Fibroblast of skin of left quadriceps (primary cell): Measurements from ENCODE around the gene ARHGEF10L.

Experiments
- DNase-seq, 2 experiments: peaks; one replicate each; pipeline ENCODE4 v3.0.0-alpha.2; 2013; ENCODE audit warnings: low read depth in 2 of 2

The ARHGEF10L gene

DNA sequence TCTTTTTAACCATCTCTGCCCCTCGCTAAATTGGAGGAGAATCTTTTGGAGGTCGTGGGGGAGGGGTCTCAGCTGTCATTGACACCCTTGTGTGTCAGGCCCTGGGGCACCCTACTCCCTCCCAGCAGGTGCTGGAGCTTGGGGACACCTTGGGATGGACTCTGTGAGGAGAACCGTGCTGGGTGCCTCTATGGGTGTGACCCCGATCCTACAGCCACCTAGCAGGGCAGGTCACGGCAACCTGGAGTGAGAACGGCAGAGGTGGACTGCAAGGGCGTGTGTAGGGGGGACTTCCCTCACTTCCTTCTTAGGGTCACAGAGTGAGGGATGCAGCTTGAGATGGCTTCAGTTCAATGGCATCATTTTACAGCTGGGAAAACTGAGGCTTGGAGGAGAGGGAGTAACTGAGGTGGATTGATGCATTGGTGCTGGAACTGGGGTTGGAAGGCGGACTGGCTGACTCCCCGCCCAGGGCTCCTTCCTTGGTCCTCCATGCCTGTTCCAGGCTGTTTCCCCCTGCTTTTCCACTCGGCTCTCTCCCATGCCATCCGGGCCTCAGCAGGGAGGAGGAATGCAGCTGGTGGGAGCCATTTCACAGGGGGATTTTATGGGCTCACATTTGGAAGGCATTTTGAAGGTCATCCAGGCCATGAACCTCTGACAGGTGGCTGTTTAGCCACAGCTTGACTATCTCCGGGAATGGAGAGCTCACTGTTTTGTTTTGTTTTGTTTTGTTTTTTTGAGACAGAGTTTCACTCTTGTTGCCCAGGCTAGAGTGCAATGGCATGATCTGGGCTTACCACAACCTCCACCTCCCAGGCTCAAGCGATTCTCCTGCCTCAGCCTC lies 18.8 kb upstream of the ARHGEF10L start:
- DNase-seq: no peak

GRCh38 chr1:17521946-17522612 lies 17.4 kb upstream of the ARHGEF10L start:
- DNase-seq: no peak

GRCh38 chr1:17523321-17524041 lies 16.0 kb upstream of the ARHGEF10L start:
- DNase-seq: no peak

- DNase-seq: no peak
Observed at GRCh38 chr1:17524645-17525044, 14.9 kb upstream of the ARHGEF10L start.

GRCh38 chr1:17525996-17526686 lies 13.4 kb upstream of the ARHGEF10L start:
- DNase-seq: no peak

DNA sequence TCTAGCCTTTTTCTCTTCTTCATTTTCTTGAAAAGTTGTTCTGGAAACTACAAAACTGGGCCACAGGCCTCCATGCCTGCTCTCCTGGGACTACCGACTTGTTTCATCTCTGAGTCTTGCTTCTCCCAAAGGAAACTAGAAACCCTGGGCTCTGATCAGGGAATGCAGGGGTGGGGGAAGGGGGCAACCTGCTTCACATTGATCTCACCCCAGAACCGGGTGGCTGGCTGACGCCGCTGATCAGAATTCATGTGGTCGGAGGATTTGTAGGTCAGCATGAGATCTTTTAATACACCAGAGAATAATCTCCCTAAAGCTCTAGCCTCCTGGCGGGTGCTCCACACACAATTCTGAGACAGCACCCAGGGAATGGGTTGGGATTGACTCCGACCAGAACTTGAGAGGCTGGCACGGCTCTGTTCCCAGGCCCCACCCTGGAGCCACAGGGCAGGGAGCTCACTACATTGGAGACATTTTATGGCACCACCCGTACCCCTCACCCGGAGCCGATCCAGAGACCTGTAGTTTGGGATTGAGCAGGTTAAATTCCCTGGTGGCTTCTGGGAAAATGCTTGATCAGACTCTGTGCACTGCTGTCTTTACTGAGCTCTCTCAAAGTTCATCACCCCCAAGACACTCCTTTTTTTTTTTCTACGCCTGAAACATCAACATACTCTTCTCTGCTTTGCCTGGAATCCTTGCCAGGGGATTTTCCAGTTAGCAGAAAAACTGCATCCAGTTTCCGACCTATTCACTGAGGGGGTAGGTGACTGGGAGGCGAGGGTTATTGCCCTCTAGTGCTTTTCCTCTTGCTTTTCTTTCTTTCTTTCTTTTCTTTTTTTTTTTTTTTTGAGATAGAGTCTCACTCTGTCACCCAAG lies 12.2 kb upstream of the ARHGEF10L start:
- no peak for DNase-seq

DNA sequence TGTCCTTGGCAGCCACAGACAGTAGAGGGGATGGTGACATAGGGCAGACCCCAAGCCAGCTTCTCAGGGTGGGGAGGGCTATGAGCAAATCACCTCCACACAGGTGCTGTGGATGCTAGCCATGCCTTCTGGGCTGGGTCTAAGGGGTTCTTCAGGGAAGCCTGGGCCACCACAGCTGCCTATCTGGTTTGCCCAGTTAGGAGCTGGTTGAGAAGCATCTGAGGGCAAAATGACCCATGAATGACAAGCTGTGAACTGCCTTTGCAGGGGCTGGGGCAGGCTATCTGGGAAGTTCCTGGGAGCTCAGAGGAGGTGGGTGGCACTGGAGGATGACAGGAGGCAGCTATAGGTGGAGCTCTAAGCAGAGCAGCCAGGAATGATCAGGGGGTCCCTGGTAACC lies 10.1 kb upstream of the ARHGEF10L start:
- DNase-seq: no peak

GRCh38 chr1:17531343-17531681 lies 8.2 kb upstream of the ARHGEF10L start:
- DNase-seq: no peak

- DNase-seq: no peak
Observed at GRCh38 chr1:17531682-17532487, 7.6 kb upstream of the ARHGEF10L start.

GRCh38 chr1:17533201-17533600 lies 6.3 kb upstream of the ARHGEF10L start:
- no peak for DNase-seq

DNA sequence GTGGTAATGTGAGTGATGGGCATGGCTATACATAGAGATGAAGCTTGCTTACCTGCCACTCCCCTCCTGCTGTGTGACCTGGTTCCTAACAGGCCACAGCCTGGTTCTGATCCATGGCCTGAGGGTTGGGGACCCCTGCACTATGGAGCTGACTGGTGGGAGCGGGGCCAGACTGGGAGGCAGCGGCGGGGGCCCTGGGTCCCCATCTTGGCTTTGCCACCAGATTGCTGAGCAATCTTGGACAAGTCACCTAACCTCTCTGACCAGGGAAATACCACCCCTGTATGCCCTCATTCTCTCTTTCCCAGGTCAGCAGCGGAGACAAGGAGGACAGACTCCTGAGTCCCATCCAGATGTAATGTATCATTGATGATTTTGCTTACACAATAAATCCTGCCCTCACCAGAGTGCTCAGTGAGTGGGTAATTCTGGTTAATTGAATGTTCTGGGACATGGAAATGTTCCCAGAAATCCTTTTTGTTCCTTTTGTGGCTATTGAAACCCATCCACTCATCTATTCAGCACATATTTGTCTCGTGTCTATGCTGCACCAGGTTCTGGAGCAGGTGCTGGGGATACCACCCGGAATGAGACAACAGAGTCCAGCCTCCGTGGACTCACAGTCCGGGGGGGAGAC lies 4.1 kb upstream of the ARHGEF10L start:
- no peak for DNase-seq

- no peak for DNase-seq
Observed at GRCh38 chr1:17538010-17538409, 1.5 kb upstream of the ARHGEF10L start.

GRCh38 chr1:17538428-17539117 lies 925 bp upstream of the ARHGEF10L start:
- DNase-seq: no peak

- no peak for DNase-seq
Observed at GRCh38 chr1:17539118-17539476, 401 bp upstream of the ARHGEF10L start.

DNA sequence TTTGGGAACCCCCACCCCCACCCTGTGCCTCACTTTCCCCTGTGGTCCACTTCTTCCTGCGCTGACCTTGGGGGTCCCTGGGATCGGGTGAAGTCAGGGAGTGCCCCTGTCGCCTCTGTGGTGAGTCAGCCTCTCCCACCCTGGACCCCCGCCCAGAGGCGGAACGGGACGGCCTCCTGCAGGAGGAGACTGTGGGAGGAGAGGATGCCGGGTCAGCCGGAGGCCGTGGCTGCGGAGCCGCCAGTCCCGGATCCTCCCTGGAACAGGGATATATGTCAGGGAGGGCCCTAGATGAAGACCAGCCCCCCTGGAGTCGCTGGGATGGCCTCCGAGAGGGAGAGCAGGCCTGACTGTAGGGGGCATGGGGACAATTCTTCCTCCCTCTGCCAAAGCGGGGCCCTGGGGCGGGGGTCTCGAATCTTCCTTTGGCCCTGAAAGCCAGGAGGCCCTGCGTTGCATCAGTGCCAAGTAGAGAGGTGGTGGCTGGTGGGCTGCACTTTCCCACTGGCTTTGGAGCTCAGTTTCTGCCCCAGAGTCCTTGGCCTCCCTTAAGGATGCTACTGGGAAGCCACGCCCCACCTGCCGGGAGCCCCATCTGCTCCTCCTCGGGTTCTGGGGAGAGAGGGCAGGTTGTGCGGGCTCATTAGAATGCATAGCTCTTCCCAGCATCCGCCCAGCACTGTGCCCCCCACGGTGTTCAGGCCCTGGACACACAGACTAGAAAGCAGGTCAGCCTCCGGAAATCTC lies 930 bp downstream of the ARHGEF10L start:
- no peak for DNase-seq

- no peak for DNase-seq
Observed at GRCh38 chr1:17542645-17543044, 3.1 kb downstream of the ARHGEF10L start.

DNA sequence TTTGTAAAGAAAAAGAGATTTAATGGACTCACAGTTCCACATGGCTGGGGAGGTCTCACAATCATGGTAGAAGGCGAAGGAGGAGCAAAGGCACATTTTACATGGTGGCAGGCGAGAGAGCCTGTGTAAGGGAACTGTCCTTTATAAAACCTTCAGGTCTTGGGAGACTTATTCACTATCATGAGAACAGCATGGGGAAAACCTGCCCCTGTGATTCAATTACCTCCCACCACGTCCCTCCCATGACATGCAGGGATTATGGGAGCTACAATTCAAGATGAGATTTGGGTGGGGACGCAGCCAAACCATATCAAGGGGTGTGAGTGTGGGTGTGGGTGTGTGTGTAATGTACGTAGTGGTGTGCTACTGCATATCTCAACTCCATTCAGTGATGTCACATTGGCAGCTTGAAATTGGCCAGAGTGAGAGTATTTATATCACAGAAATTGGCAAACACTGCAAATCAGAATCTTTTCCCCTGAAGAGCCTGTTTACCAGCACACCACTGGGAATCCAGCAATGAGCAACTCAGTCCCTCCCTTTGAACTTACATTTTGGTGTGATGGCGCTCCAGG lies 5.4 kb downstream of the ARHGEF10L start:
- no peak for DNase-seq

DNA sequence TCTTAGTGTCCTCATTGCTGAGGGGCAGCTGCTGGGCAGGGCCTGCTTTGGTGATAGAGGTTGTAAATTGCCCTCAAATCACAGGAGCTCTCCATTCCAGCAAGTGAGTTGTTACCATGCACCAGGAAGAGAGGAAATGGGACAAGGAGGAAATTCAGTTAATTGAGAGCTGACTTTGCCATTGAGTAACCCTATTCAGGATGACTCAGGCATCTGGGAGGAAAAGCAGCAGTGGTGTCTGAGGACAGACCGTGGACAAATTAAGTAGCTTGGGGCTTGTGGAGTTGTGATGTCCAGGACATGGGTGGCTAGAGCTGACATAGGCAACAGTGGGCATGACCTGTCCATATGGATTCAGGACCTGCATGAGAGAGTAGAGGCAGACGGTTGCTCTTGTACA lies 5.9 kb downstream of the ARHGEF10L start:
- DNase-seq: no peak
